BE2C (cell line): ENCODE data around the gene C4orf54.

Experiments
- DNase-seq: peaks from one replicate; pipeline ENCODE4 v3.0.0-alpha.2; 2020
- H3K27me3 ChIP-seq: fragments of 250-450 bp; sonication (Bioruptor Pico); 2 replicates; pipeline ENCODE4 v1.5.1; 2020; ENCODE audit warnings: mild to moderate bottlenecking
- H3K36me3 ChIP-seq: fragments of 250-450 bp; sonication (Bioruptor Pico); 2 replicates; pipeline ENCODE4 v1.5.1; 2020; ENCODE audit warnings: mild to moderate bottlenecking
- H3K4me1 ChIP-seq: fragments of 250-450 bp; sonication (Bioruptor Pico); 2 replicates; pipeline ENCODE4 v1.5.1; 2020
- H3K4me3 ChIP-seq: 2 replicates; pipeline ENCODE4 v1.5.1; 2011; ENCODE audit warnings: low read depth, low read length
- H3K9me3 ChIP-seq: fragments of 250-450 bp; sonication (Bioruptor Pico); 2 replicates; pipeline ENCODE4 v1.5.1; 2020
- CTCF ChIP-seq: IDR thresholded peaks from 2 replicates; pipeline ENCODE4 v1.5.1; 2012; ENCODE audit warnings: mild to moderate bottlenecking, low read depth, low read length

Gene C4orf54

GRCh38 chr4:99670409-99671073 is 12.9 kb upstream of the C4orf54 start:
- TF ChIP-seq CTCF, result no peak
- no peaks in the 10 kb centered on the region for H3K9me3 ChIP-seq
- no peaks in the 10 kb centered on the region for H3K4me1 ChIP-seq
- no peak overlapping the region for H3K4me3 ChIP-seq
- no peaks in the 10 kb centered on the region for H3K27me3 ChIP-seq
- no peaks in the 10 kb centered on the region for H3K36me3 ChIP-seq
- no peak for DNase-seq

- Histone ChIP-seq H3K4me1 (no peaks in the 10 kb centered on the region), H3K27me3 (no peaks in the 10 kb centered on the region), H3K9me3 (no peaks in the 10 kb centered on the region), H3K4me3 (no peak overlapping the region), H3K36me3 (no peaks in the 10 kb centered on the region)
- no peak for TF ChIP-seq CTCF
- DNase-seq, result no peak
Observed at GRCh38 chr4:99669084-99669483, 11.5 kb upstream of the C4orf54 start.

GRCh38 chr4:99668472-99668871 is 10.8 kb upstream of the C4orf54 start:
- Histone ChIP-seq H3K27me3 (no peaks in the 10 kb centered on the region), H3K9me3 (no peaks in the 10 kb centered on the region), H3K4me3 (no peak overlapping the region), H3K36me3 (no peaks in the 10 kb centered on the region), H3K4me1 (no peaks in the 10 kb centered on the region)
- TF ChIP-seq CTCF, result no peak
- no peak for DNase-seq

- no peaks in the 10 kb centered on the region for H3K36me3 ChIP-seq
- DNase-seq, result no peak
- no peak overlapping the region for H3K4me3 ChIP-seq
- H3K9me3 ChIP-seq, result no peaks in the 10 kb centered on the region
- H3K27me3 ChIP-seq, result no peaks in the 10 kb centered on the region
- TF ChIP-seq CTCF, result no peak
- no peaks in the 10 kb centered on the region for H3K4me1 ChIP-seq
Observed at GRCh38 chr4:99665983-99666382, 8.4 kb upstream of the C4orf54 start.

GRCh38 chr4:99664716-99665115 is 7.1 kb upstream of the C4orf54 start:
- no peak for DNase-seq
- Histone ChIP-seq H3K4me1 (no peaks in the 10 kb centered on the region), H3K9me3 (no peaks in the 10 kb centered on the region), H3K4me3 (no peak overlapping the region), H3K27me3 (no peaks in the 10 kb centered on the region), H3K36me3 (no peaks in the 10 kb centered on the region)
- no peak for TF ChIP-seq CTCF

GRCh38 chr4:99661907-99662306 is 4.3 kb upstream of the C4orf54 start:
- no peak for DNase-seq
- Histone ChIP-seq H3K4me3 (no peak overlapping the region), H3K27me3 (no peaks in the 10 kb centered on the region; the same call in 1 of the 2 replicates), H3K4me1 (no peaks in the 10 kb centered on the region), H3K9me3 (no peaks in the 10 kb centered on the region), H3K36me3 (no peaks in the 10 kb centered on the region)
- TF ChIP-seq CTCF, result no peak
